ENCODE measurements around the gene SPOCK1.

SPOCK1 gene

DNA sequence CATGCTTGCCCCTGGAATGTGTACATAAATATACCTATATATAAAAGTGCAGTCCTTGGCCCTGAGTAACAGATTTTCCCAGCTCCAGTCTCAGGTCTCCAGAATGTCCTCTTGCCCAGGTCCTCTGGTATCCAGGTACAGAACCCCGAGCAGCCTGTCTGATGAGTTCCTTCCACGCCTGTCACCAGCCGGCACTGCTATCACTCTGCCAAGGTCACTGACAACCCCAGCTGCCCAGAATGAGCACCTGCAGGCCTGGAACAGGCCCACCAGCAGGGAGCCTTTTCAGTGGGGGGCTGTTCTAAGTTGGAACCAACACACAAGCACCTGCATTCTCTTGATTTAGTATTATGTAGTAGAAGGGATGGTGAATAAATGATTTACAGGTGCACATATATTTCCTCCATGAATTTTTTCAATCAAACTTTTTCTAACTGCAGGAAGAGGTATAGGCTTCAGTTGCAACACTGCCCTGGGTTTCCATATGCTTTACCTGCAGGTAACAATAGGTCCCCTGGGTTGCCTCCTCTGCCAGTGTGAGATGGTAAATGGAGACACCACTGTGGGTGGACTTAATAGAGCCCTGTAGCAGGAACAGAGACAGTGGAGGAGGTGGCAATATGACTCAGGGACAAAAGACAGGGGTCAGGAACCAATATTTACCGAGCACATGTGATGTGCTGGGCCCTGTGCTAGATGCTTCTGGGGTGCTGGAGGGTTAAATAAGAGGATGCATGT is 291.9 kb downstream of the SPOCK1 start:
- Histone ChIP-seq H3K27me3 (no peaks in the 10 kb centered on the region), H3K9me3 (no peaks in the 10 kb centered on the region), H3K36me3 (no peaks in the 10 kb centered on the region), H3K4me3 (ENCODE audit: low read depth, low read length) (no peak overlapping the region), H3K4me1 (no peaks in the 10 kb centered on the region)
- TF ChIP-seq, protein P1, sequence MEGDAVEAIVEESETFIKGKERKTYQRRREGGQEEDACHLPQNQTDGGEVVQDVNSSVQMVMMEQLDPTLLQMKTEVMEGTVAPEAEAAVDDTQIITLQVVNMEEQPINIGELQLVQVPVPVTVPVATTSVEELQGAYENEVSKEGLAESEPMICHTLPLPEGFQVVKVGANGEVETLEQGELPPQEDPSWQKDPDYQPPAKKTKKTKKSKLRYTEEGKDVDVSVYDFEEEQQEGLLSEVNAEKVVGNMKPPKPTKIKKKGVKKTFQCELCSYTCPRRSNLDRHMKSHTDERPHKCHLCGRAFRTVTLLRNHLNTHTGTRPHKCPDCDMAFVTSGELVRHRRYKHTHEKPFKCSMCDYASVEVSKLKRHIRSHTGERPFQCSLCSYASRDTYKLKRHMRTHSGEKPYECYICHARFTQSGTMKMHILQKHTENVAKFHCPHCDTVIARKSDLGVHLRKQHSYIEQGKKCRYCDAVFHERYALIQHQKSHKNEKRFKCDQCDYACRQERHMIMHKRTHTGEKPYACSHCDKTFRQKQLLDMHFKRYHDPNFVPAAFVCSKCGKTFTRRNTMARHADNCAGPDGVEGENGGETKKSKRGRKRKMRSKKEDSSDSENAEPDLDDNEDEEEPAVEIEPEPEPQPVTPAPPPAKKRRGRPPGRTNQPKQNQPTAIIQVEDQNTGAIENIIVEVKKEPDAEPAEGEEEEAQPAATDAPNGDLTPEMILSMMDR (IDR thresholded peaks at IDR 0.05; ENCODE audit: low read depth, low read length) = no peak
- DNase-seq = no peak

DNA sequence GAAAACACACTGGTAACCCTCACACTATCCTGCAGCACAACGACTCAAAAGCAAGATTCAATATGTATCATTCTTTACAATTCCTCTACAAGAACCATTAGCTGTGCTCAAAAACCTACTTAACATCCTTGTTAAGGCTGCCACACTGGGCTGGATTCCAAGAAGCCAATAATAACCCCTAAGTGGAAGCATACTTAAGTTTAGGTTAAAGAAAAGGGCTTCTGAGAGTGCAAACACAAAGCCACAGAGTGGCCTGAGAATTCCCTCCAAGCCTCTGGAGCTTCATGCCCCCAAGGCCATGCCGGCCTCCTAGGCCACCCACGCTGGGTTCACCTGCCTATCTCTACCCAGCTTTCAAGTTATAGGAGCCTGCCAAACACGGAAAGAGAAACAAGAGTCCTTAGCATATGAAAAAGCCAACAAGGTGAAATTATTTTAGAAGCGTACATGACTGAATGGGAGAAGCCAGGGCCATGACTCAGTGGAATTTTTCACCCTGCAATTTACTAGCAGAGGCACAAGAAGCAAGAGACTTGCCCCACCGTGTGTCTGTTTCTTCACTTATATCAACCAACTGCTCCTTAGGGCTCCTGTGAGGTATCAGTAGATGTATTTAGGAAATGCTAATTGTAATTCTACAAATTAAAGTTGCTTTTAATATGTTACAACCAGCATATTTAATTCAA is 293.0 kb downstream of the SPOCK1 start:
- Histone ChIP-seq H3K4me3 (ENCODE audit: low read depth, low read length) (no peak overlapping the region), H3K36me3 (no peaks in the 10 kb centered on the region), H3K27me3 (no peaks in the 10 kb centered on the region), H3K9me3 (no peaks in the 10 kb centered on the region), H3K4me1 (no peaks in the 10 kb centered on the region)
- no peak for DNase-seq
- TF ChIP-seq, protein P1 (IDR thresholded peaks at IDR 0.05; ENCODE audit: low read depth, low read length) = no peak

GRCh38 chr5:137205231-137206027 is 293.7 kb downstream of the SPOCK1 start:
- no peaks in the 10 kb centered on the region for H3K27me3 ChIP-seq
- no peaks in the 10 kb centered on the region for H3K36me3 ChIP-seq
- TF ChIP-seq, protein P1 (IDR thresholded peaks at IDR 0.05; ENCODE audit: low read depth, low read length) = no peak
- no peaks in the 10 kb centered on the region for H3K4me1 ChIP-seq
- H3K9me3 ChIP-seq = no peaks in the 10 kb centered on the region
- DNase-seq = no peak
- H3K4me3 ChIP-seq (ENCODE audit: low read depth, low read length) = no peak overlapping the region

DNA sequence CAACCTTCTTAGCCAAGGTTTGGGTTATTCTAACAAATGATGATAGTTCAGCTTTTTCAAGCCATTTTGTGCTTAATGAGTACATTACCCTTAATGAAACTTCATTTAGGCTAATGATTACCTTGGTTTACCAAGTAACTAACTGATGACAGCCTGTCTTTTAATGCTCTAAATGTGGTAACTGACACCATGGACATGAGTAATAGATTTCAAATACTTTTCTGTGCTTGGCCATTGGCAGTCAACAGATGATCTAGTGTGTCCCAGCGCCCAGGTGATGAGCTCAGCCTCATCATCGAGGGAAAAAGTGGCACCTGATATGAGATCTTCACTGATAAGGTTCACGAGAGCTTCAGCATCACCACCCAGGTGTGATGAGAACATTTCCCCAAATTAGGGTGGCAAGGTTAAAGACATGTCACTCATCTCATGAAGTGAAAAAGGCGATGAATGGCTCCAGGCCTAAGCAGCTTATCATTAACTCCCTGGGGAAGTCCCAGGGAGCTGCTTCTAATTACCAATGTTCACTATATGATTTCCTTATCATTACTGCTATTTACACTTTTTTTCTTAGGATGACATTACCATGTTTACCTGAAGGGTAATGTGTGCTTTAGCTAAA is 296.0 kb downstream of the SPOCK1 start:
- Histone ChIP-seq H3K4me3 (ENCODE audit: low read depth, low read length) (no peak overlapping the region), H3K9me3 (no peaks in the 10 kb centered on the region), H3K27me3 (no peaks in the 10 kb centered on the region), H3K36me3 (no peaks in the 10 kb centered on the region), H3K4me1 (no peaks in the 10 kb centered on the region)
- TF ChIP-seq, protein P1 (IDR thresholded peaks at IDR 0.05; ENCODE audit: low read depth, low read length) = no peak
- no peak for DNase-seq

GRCh38 chr5:137201876-137202275 is 297.2 kb downstream of the SPOCK1 start:
- Histone ChIP-seq H3K27me3 (no peaks in the 10 kb centered on the region), H3K9me3 (no peaks in the 10 kb centered on the region), H3K4me3 (ENCODE audit: low read depth, low read length) (no peak overlapping the region), H3K4me1 (no peaks in the 10 kb centered on the region), H3K36me3 (no peaks in the 10 kb centered on the region)
- TF ChIP-seq, protein P1 (IDR thresholded peaks at IDR 0.05; ENCODE audit: low read depth, low read length) = no peak
- no peak for DNase-seq

Measured in BE2C (cell line).